ENCODE data around the gene PTTG1IP2.
"Not testable (repeated sequence)": the region's sequence is repeated elsewhere in the genome, so short reads cannot be mapped to it uniquely, and the experiment has no call there.

PTTG1IP2 gene

DNA sequence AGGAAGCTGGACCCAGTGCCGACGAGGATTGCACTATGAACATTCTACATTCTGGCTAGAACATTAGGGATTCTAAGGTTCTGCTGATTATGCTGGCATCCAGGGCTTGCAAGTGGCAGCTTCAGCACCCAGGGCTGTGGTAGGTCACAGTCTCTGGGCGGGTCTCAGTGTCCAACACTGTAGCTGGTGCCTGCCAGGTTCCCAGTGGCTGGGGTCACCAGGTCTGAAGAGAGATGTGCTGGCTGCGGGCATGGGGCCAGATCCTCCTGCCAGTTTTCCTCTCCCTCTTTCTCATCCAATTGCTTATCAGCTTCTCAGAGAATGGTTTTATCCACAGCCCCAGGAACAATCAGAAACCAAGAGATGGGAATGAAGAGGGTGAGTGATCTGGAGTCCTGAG lies at the start of gene PTTG1IP2:
Gene PTTG1IP2 (plus strand): TSS at position 86 of the 400 bp plus-strand sequence. CDS start 148 bp downstream, at position 234.
- no peak for DNase-seq (ENCODE audit: low read depth in 2 of 2)

- no peak for DNase-seq (ENCODE audit: low read depth in 2 of 2)
Measured at GRCh38 chr7:90421651-90422050, 47.8 kb upstream of the PTTG1IP2 start.

DNA sequence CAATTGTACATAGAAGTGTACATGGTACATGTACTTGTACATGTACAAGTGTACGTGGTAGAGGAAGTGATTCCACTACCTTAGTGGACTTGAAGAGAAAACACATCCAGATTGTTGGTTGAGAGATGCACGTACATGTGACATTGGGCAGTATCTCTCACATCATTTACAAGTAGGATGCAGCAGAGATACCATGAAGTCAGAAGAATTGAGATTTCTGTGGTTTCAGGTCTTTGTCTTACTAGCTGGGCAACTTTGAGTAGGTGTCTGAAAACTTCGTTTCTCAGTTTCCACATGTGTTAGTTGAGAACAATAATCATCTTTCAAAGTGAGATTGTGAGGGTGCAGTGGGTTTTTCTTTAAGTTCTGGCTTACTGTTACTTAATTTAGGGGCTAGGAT lies 44.7 kb upstream of the PTTG1IP2 start:
- DNase-seq (ENCODE audit: low read depth in 2 of 2) = no peak

GRCh38 chr7:90425376-90425775 lies 44.1 kb upstream of the PTTG1IP2 start:
- DNase-seq (ENCODE audit: low read depth in 2 of 2) = no peak

DNA sequence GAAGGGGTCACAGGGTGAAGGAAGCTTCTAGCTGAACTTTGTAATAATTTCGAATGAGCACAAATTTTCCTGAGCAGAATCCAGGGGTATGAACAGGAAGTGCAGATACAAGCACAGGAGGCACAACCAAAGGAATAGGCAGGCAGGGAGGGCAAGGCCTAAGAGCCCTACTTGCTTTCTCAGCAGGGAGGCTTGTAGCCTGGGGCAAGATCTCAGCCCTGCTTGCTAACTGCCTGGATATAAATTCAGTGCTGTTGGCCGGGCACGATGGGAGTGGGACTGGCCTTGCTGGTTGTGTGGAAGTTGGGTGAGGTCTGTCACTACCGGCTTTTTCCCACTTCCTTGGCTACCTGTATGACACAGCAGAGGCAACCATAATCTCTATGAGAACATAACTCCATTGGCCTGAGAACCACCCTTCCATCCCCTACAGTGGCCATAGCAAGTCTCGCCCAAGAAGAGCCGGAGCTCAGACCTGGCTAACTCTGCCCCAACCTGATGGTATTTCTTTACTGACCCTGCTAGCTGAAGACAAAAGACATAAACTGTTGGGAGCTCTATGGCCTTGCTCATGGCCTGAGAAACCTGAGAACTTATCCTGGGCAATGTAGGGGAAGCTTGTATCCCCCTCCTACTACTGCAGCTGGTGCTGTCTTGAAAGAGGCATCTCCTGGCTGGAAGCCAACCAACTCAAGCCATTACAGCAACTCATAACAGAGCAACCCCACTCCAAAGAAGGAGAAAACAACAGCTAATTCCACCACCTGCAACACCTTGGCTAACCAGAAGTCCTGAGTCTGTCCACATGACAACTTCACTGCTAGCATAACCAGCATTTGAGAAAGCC lies 38.6 kb upstream of the PTTG1IP2 start:
- no peak for DNase-seq (ENCODE audit: low read depth in 2 of 2)

DNA sequence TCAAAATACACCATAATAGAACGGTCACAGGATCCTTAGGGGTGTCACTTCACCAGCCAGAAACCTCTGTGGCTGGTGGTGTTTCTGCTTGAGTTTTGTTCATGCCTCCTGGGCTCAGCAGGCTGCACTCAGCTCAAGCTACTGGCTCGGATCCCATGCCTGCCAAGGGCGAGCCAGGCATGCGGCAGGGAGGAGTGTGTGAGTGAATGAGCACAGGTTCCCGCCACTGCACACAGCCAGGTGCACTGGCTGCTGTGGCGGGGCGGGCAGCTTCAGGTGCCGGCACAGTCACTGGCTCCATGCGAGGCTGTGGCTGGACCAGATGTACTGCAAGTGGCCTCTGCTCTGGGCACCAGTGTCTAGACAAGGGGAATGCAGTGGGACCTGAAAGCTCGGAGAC lies 36.7 kb upstream of the PTTG1IP2 start:
- no peak for DNase-seq (ENCODE audit: low read depth in 2 of 2)

- no peak for DNase-seq (ENCODE audit: low read depth in 2 of 2)
Measured at GRCh38 chr7:90433221-90433620, 36.2 kb upstream of the PTTG1IP2 start.

GRCh38 chr7:90445633-90446032 lies 23.8 kb upstream of the PTTG1IP2 start:
- DNase-seq (ENCODE audit: low read depth in 2 of 2) = no peak

DNA sequence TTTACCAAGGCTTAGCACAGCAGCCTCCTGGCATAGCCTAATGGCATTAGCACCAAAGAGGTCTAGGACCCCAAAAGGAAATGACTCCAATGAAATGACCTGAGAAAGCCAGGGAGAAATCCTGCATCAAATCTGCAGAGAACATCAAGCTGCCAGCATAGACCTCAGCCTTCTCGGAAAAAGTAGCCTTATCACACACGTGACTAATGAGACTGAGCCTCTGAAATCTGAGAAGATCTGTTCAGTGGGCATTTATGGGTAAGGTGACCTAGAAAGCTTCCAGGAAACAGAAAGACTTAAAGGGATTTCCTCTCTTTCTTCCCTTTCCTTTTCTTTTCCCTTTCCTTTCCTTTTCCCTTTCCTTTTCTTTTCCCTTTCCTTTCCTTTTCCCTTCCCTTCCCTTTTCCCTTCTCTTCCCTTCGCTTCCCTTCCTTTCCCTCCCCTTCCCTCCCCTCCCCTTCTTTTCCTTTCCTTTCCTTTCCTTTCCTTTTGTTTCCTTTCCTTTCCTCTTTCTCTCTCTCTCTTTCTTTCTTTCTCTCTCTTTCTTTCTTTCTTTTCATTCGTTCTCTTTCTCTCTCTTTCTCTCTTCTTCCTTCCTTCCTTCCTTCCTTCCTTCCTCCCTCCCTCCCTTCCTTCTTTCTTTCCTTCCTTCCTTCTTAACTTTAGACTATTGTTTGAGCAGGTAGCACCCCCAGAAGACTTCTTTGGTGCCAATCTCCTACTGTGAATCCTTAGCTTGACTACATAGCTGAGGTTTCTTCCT lies 23.1 kb upstream of the PTTG1IP2 start:
- DNase-seq (ENCODE audit: low read depth in 2 of 2) = no peak

- DNase-seq (ENCODE audit: low read depth in 2 of 2) = no peak
Measured at GRCh38 chr7:90453259-90453891, 16.1 kb upstream of the PTTG1IP2 start.

GRCh38 chr7:90453931-90454330 lies 15.5 kb upstream of the PTTG1IP2 start:
- no peak for DNase-seq (ENCODE audit: low read depth in 2 of 2)

GRCh38 chr7:90455163-90456030 lies 14.0 kb upstream of the PTTG1IP2 start:
- no peak for DNase-seq (ENCODE audit: low read depth in 2 of 2)

- no peak for DNase-seq (ENCODE audit: low read depth in 2 of 2)
Measured at GRCh38 chr7:90458104-90458503, 11.3 kb upstream of the PTTG1IP2 start.

DNA sequence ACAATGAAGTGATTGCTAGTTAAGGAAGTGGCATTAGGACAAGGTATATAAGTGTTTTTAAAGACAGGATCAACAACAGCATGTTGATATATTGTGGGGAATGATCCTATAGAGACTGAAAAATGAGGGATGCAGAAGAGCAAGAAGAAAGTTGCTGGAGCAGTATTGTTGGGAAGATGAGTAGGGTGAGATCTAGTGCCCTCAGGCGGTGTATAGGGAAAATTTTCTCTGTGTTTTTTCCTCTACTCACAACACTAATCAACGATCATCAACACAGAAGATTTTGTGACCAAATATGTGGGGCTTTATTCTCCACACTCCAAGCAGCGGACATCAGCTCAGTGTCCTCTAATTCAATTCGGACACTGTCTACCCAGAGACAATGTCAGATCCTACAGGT lies 9.6 kb upstream of the PTTG1IP2 start:
- DNase-seq (ENCODE audit: low read depth in 2 of 2) = no peak

DNA sequence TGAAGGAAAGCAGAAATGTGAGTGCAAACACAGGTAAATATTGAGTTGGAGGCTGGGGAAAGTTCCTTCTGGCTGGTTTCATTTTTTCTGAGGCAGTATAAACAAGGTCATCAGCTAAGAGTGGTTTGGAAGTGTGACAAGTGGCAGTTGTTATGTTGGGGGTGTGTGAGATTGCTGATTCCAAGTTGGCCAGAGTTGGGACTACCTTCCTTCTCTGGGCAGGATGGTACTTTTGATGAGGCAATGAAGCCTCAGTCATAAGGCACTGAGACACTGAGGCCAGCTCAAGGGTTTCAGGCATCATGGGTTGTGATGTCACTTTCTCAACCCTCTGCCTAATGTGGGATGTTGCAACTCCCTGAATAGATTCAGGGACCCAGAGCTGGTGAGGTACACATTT lies 8.2 kb upstream of the PTTG1IP2 start:
- DNase-seq (ENCODE audit: low read depth in 2 of 2) = no peak

GRCh38 chr7:90463151-90463628 lies 6.2 kb upstream of the PTTG1IP2 start:
- DNase-seq (ENCODE audit: low read depth in 2 of 2) = not testable (repeated sequence)

DNA sequence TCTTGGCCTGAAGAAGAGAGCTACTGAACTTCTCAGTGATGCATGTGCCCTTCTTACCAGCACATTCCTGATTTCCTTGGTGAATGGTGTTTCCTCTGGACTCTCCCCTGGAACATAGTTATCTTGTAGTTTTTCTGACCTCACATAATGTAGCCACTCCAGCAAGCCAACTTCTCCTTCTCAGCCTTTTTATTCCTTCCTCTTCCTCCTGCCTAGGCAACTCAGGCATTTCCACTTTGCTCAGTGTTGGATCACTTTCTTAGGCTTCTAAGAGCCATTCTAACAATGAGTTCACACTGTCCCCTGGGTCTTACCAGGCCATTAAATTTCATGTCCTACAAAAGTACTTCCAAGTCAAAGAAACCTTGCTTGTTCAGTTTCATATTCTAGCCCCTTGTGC lies 3.6 kb upstream of the PTTG1IP2 start:
- no peak for DNase-seq (ENCODE audit: low read depth in 2 of 2)

- no peak for DNase-seq (ENCODE audit: low read depth in 2 of 2)
Measured at GRCh38 chr7:90472805-90473540, 3.5 kb downstream of the PTTG1IP2 start.

DNA sequence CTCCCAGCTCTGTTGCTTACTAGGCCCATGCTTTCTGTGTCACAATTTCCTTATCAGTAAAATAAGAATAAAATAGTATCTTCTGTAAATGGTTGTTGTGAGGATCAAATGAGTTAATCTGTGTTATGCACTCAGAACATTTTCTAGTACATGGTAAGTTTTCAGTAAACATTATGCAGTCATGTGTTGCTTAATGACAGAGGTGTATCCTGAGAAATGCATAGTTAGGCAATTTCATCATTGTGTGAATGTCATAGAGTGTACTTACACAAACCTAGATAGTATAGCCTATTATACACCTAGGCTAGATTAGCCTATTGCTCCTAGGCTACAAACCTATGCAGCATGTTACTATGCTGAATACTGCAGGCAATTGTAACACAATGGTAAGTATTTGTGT lies 4.4 kb downstream of the PTTG1IP2 start:
- no peak for DNase-seq (ENCODE audit: low read depth in 2 of 2)

- DNase-seq (ENCODE audit: low read depth in 2 of 2) = no peak
Measured at GRCh38 chr7:90474284-90475210, 5.1 kb downstream of the PTTG1IP2 start.
